HL-60 (cell line): Measurements from ENCODE around the gene RPAP3.

Experiments used
- DNase-seq, 2 experiments: peaks; one replicate each; pipeline ENCODE4 v3.0.0-alpha.2; 2010 to 2020; ENCODE audit warnings: low read depth in 1 of 2, low spot score in 1 of 2
- H3K27ac ChIP-seq: fragments of 250-450 bp; sonication (Bioruptor Pico); replicated peaks from 2 replicates; pipeline ENCODE4 v1.5.1; 2020; ENCODE audit warnings: mild to moderate bottlenecking, moderate library complexity
- H3K27me3 ChIP-seq: fragments of 250-450 bp; sonication (Bioruptor Pico); 2 replicates; pipeline ENCODE4 v1.5.1; 2021; ENCODE audit warnings: mild to moderate bottlenecking, moderate library complexity; ENCODE audit not compliant: insufficient read depth, poor library complexity, severe bottlenecking
- H3K4me3 ChIP-seq: replicated peaks from 2 replicates; pipeline ENCODE4 v1.5.1; 2011; ENCODE audit warnings: mild to moderate bottlenecking, control low read depth, low read length; ENCODE audit not compliant: insufficient read depth
- CTCF ChIP-seq: IDR thresholded peaks from one replicate; pipeline ENCODE4 v1.5.1; 2011; ENCODE audit warnings: low read length, control low read depth, inconsistent platforms; ENCODE audit not compliant: insufficient read depth
- GABPA ChIP-seq: IDR thresholded peaks from 2 replicates; pipeline ENCODE4 v1.6.1; 2012; ENCODE audit warnings: low read depth
- POLR2AphosphoS5 ChIP-seq: IDR thresholded peaks from 2 replicates; pipeline ENCODE4 v1.6.1; 2012; ENCODE audit warnings: low read depth
- REST ChIP-seq: IDR thresholded peaks from 2 replicates; pipeline ENCODE4 v1.6.1; 2012; ENCODE audit warnings: low read depth; ENCODE audit not compliant: insufficient replicate concordance
- SPI1 ChIP-seq: IDR thresholded peaks from 2 replicates; pipeline ENCODE4 v1.6.1; 2012; ENCODE audit warnings: low read depth, mild to moderate bottlenecking, borderline replicate concordance

The RPAP3 gene

GRCh38 chr12:47698631-47699030 is 7.2 kb downstream of the RPAP3 start:
- DNase-seq, result no peak
- H3K4me3 ChIP-seq, result no peak overlapping the region
- TF ChIP-seq POLR2AphosphoS5, result no peak
- TF ChIP-seq SPI1, result no peak
- TF ChIP-seq GABPA, result no peak
- no peak for TF ChIP-seq REST
- TF ChIP-seq CTCF, result no peak
- H3K27me3 ChIP-seq, result no peaks in the 10 kb centered on the region
- H3K27ac ChIP-seq, result no peak overlapping the region; the same call in 1 of the 2 replicates

- Histone ChIP-seq H3K27me3 (no peaks in the 10 kb centered on the region), H3K4me3 (no peak overlapping the region), H3K27ac (peak overlapping the region; percentile 20)
- no peak for DNase-seq
- TF ChIP-seq SPI1 (peak; percentile 27; the same call in 1 of the 2 replicates), REST (no peak), GABPA (no peak), POLR2AphosphoS5 (no peak)
These were observed 7.8 kb downstream of the RPAP3 start for GRCh38 chr12:47698055-47698454.

GRCh38 chr12:47689215-47689614 is 16.6 kb downstream of the RPAP3 start:
- Histone ChIP-seq H3K27ac (no peak overlapping the region), H3K27me3 (no peaks in the 10 kb centered on the region), H3K4me3 (no peak overlapping the region)
- no peak for DNase-seq
- no peak for TF ChIP-seq GABPA
- TF ChIP-seq CTCF, result no peak
- TF ChIP-seq SPI1, result no peak
- no peak for TF ChIP-seq REST
- no peak for TF ChIP-seq POLR2AphosphoS5

GRCh38 chr12:47687636-47688035 is 18.2 kb downstream of the RPAP3 start:
- DNase-seq, result no peak
- no peaks in the 10 kb centered on the region for H3K27me3 ChIP-seq
- H3K27ac ChIP-seq, result no peak overlapping the region
- TF ChIP-seq POLR2AphosphoS5 (no peak), GABPA (no peak), REST (no peak), CTCF (no peak), SPI1 (no peak)
- no peak overlapping the region for H3K4me3 ChIP-seq
